ENCODE data around the gene SVOP.

SVOP gene

GRCh38 chr12:108972358-108972757, 48.5 kb downstream of the SVOP start:
- DNase-seq, result no peak

DNA sequence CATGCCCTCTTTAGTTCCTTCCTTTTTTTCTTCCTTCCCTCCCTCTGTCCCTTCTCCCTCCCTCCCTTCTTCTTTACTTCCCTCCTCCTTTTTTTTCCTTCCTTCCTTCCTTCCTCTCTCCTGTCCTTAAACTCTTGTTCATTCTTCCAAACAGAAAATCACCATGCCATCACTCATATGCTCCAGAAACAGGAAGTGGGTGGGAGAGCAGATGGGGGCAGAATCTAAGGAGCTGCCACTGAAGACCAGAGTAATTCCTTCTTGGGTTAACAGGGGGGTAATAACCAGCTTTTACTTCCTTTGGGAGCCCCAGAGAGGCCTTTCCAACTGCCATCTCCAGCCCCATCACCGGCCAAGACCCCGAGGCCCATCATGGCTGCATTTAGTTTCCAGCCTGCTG, 51.2 kb downstream of the SVOP start:
- no peak for DNase-seq

GRCh38 chr12:108967869-108968540, 52.9 kb downstream of the SVOP start:
- no peak for DNase-seq

- DNase-seq, result no peak
These were observed 54.3 kb downstream of the SVOP start for GRCh38 chr12:108966378-108967151.

- no peak for DNase-seq
These were observed 55.0 kb downstream of the SVOP start for GRCh38 chr12:108965886-108966285.

DNA sequence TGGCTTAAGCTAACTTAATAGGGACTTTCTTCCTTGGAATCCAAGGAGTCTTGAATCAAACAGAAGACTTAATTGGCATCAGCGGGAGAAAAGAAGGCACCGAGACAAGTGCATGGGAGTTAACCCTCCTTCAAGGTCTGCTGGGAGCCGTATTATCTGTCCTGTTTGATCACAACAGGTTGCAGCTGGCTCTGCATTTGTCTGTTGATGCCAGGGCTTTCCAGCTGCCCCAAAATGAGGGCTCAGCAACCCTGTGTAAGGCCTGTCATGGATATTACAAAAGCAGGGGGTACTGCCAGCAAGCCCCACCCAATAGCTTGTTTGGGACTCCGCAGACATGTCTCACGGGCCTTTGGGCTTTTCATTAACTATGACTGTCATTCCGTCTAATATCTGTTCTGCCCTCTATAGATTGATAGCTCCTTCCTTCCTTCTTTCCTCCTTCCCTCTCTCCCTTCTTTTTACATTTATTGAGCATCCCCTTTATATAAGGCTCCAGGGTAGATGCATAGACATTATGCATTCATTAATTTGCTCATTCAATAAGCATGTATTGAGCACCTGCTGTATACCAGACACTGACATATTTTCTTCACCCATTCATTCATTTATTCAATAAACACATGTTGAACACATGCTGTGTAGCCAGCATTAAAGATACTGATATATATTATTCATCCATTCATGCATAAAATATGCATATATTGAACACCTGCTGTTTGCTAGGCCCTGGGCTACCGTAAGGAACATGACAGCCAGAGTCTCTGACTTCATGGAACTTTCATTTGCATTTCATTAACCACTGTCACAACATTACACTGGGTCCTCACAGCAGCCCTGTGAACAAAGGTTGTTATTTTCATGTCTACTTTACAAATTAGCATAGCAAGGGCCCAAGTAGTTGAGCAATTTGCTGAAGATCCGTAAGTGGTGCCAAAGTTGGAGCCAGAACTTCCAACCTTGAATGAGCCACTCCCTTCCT, 56.2 kb downstream of the SVOP start:
- no peak for DNase-seq

DNA sequence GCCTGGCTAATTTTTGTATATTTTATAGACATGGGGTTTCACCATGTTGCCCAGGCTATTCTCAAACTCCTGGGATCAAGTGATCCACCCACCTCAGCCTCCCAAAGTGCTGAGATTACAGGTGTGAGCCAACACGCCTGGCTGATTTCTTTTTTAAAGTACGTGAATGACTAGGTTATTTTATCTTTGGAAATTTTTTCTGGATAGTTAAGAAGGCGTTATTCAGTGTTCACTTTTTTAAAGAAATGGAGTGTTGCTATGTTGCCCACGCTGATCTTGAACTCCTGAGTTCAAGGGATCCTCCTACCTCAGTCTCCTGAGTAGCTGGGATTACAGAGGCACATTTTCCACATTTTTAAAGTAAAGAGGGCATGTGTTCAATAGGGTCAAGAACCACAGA, 58.6 kb downstream of the SVOP start:
- no peak for DNase-seq

GRCh38 chr12:108959748-108960655, 60.9 kb downstream of the SVOP start:
- no peak for DNase-seq

GRCh38 chr12:108955225-108955835, 65.5 kb downstream of the SVOP start:
- no peak for DNase-seq

DNA sequence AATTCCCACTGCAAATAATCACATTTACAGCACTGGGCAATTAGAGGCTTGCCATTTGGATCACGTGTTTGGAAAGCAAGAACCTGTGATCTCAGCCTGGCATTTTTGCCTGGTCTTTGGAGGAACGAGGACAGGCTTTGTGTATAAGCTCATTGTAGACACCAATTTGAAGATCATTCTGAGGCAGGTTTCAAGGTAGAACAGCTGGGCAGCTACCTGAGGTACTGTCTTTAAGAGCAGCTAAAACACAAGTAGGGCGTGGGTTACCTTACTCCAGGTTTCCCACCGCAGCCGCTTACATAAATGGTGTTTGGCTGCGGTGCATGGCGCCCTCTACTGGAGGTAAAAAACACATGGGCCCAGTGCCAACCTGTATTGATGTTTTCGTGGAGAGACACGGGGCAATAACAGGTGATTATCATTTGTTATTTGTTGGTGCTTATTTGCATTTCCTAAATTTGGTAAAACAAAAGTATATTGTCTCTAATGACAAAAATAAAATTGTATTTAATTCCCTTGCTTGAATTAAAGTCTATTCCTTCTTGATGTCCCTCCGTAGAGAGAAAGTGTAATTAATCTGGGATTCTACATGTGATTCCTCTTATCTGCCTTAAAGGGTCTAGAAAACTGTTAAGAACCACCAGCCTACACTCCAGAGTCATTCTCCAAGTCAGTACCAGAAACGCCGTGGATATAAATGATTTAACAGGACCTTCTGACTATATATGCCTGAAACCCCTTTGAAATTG, 69.7 kb downstream of the SVOP start:
- peak; percentile 74 for DNase-seq

GRCh38 chr12:108949976-108950375, 70.9 kb downstream of the SVOP start:
- no peak for DNase-seq

DNA sequence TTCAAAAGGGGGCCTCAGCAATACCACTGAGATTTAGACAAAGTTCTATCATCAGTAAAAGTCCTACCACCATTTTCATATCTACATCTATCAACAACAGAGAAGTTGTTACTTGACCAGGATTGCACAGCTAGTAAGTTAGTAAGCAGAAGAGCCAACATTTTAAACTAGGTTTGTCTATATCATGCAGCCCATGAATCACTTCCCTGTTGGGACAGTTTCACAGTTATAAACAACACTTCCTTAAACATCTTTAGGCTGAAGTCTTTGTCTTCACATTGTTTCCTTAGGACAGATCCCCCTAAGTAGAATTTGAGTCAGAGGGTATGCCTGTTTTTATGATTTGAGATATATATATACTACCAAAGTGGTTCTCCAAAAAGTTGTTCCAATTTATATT, 72.5 kb downstream of the SVOP start:
- no peak for DNase-seq

DNA sequence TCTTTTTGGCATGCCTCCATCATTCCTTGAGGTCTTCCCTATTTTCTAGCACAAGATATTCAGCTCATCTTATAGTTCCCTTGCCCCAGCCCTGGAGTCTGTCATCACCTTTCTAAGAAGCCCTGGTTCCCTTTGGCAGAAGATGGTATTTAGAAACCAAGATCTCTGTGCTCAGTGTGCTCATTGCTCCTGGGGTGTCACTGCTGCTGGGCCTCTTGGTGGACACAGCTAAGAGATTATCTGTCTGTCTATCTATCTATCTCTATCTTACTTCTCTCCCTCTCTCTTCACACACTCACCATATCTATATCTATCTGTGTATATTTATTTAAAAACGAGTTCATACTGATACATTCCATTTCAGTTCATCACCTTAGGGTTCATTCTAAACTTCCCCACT, 73.8 kb downstream of the SVOP start:
- no peak for DNase-seq

GRCh38 chr12:108940138-108940537, 80.7 kb downstream of the SVOP start:
- DNase-seq, result no peak

DNA sequence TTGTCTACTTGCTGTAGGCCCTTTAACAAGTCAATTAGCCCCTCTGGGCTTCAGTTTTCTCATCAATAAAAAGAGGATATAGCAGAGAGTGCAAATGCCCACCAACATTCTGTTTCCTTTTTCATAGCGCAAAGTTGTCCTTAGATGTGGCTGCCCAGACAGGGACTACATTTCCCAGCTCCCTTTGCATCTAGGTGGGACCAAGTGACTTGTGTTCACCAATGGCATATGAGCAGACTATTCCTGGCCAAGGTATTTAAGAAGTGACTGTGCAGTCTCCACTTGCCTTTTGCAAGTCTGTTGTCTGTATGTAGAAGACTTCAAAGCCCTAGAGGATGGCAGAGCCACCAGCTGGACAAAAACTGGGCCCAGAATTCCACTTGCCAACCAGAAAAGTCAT, 81.3 kb downstream of the SVOP start:
- DNase-seq, result peak; percentile 5

DNA sequence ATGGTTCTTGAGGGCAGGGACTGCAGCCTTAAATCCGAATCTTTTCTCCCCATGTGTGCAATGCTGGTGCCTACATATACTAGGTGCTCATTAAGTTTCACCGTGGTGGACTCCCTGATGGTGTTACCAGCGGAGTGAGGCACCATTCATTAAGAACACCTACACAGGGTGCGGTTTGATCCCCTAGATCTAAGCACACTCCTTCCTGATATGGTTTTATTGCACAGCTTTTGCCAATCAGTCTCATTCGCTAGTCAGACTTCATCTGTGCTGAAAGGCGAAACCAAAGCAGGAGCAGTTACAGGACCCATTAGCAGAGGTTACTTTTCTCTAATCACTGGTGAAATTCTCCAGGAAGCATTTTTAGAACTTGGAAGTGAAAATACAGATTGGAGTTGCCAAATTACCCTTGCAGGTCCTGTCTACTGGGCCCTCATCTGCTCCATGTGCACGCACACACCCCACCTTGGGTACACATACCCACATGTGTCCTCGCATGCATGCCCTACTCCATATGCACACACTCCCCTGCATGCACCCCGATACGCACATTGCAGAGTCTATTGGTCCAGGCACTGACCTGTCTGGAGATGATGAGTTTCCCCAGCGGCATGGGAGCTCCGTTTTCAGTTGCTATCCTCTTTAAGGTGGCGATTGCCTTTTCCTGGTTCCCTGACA, 82.5 kb downstream of the SVOP start:
- no peak for DNase-seq

GRCh38 chr12:108935159-108935763, 85.6 kb downstream of the SVOP start:
- no peak for DNase-seq

- DNase-seq, result no peak
These were observed 86.9 kb downstream of the SVOP start for GRCh38 chr12:108933949-108934348.

DNA sequence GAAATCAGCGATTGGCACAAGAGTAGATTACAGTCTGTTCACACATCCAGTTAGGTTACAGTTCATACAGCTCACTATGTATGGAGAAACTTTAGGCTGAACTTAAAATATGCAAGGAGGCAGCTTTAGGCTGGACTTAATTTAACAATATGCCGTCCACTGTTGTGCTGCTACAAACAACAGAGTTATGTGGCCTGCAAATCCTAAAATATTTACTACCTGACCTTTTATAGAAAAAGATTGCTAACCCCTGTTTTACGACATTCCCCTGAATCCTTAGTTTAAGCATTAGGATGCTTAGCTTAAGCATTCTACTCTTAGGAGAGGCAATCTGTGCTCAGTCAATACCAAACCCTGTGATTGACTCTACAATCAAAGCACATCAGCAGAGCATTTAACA, 90.1 kb downstream of the SVOP start:
- no peak for DNase-seq

GRCh38 chr12:108930155-108930554, 90.7 kb downstream of the SVOP start:
- no peak for DNase-seq
